AG09309 (cell line): ENCODE measurements around the gene RTL9.

Source experiments
- DNase-seq: peaks from one replicate; pipeline ENCODE4 v3.0.0-alpha.2; 2010; ENCODE audit warnings: low read depth
- H3K4me3 ChIP-seq: 2 replicates; pipeline ENCODE4 v1.5.1; 2011; ENCODE audit warnings: mild to moderate bottlenecking, low read depth, low read length, moderate library complexity; ENCODE audit not compliant: control insufficient read depth
- TF ChIP-seq, protein P1 (sequence below): IDR thresholded peaks from 2 replicates; pipeline ENCODE4 v1.5.1; 2011; ENCODE audit warnings: mild to moderate bottlenecking, low read depth, low read length, inconsistent platforms; ENCODE audit not compliant: insufficient read depth, control insufficient read depth; ENCODE audit errors: missing control alignments

Gene RTL9

DNA sequence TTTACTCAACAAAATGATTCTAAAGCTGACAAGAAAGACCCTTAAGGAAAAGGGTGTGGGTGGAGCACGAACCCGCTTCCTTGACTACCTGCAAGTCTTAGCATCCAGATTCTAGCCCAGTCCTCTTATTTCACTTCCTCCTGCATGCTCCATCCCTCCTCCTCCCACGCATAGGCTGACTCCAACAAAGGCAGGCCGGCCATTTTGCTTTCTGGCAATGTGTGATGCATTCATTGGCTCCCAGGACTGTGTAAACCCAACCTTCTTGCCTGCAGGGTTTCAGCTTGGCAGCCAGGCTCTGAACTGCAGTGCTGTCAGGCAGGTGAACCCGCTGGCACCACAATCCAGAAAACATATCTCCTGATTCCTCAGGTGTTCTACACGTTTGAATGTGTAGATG lies 39.3 kb downstream of the RTL9 start:
- TF ChIP-seq, protein P1, sequence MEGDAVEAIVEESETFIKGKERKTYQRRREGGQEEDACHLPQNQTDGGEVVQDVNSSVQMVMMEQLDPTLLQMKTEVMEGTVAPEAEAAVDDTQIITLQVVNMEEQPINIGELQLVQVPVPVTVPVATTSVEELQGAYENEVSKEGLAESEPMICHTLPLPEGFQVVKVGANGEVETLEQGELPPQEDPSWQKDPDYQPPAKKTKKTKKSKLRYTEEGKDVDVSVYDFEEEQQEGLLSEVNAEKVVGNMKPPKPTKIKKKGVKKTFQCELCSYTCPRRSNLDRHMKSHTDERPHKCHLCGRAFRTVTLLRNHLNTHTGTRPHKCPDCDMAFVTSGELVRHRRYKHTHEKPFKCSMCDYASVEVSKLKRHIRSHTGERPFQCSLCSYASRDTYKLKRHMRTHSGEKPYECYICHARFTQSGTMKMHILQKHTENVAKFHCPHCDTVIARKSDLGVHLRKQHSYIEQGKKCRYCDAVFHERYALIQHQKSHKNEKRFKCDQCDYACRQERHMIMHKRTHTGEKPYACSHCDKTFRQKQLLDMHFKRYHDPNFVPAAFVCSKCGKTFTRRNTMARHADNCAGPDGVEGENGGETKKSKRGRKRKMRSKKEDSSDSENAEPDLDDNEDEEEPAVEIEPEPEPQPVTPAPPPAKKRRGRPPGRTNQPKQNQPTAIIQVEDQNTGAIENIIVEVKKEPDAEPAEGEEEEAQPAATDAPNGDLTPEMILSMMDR = no peak
- no peak overlapping the region for H3K4me3 ChIP-seq
- no peak for DNase-seq

DNA sequence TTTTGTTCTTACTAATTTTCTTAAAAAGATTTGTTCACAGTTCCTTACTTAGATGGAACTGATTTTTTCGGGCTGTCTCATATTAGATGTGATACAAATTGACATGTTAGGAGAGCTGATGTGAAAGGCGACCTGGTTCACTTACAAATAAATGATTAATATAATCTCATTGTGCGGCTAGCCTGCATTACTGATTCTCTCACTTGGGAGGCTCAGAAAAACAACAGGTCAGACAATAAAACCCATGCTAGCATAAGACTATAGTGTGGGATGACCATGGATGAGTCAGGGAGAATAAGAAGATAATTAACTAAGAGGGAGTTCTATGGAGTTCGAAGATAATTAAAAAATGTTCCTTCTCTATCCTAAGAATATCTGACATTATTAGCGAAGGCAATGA lies 40.8 kb downstream of the RTL9 start:
- no peak overlapping the region for H3K4me3 ChIP-seq
- TF ChIP-seq, protein P1 = no peak
- DNase-seq = no peak

DNA sequence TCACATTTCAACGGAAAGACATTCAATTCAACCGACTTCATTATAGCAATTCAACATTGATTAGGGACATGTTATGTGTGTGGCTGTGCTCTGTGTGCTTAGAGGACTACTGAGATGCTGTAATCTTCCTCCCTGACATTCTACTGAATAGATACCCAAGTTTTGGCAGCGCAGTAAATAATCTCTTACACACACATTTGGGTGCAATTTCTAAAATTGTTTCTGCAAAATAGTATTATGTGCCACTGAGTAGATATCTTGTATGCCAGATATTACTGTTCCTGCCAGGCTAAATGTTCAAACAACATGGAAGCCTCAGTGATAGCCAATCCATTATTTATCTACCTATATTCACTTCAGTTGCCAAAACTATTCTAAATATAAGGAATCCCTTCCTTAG lies 41.3 kb downstream of the RTL9 start:
- no peak overlapping the region for H3K4me3 ChIP-seq
- DNase-seq = no peak
- TF ChIP-seq, protein P1 = no peak

DNA sequence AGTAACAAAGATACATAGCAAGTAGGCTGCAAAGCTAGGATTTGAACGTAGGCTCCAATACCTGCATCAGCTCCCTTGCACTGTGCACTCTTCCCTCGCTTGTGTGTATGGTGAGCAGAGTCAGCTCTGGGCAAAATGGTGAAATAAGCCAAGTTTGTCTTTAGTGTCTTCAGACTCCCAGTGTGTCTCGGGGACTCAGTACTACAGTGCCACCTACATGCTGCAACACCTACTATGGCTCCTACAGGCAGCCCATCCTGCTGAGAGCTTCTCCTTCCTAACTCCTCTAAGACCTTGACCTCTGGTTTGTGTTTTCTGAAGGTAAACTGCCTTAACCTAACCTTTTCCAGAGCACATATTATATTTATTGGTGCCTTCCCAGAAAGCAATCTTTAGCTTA lies 42.5 kb downstream of the RTL9 start:
- DNase-seq = no peak
- no peak overlapping the region for H3K4me3 ChIP-seq
- TF ChIP-seq, protein P1 = no peak

DNA sequence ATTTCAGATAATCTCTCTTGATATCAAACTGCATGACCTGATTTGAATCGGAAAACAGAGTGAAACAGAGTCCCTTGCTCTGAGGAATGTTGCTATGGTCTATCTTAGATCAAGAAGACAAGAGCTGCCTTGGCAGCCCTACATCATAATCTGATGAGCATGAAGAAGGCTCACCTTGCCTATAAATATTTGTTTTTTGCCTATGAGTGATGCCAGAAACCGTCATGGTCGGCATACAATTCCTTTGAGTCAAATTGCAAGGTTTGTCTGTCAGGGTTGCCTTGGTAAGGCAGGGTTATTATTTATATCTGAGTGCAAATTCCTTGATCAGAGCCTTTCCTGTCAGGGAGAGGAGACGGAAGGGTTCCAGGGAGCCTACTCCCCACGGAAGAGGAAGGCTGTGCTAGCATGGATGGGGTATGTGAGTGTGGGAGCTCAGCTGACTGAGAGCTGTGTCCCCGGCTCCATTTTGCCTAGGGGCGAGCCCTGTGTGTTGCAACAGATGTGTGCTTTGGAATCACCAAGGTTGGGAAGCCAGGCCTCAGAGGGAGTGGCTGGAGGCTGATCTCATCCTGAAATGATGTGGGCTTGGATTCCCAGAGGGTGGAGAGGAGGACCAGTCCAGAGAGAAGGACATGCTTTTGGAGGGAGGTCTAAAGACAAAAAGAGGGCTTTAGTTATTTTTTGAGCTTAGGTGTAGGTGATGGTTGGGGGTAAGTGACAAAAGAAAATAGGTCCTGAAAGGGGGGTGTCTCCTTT lies 43.6 kb downstream of the RTL9 start:
- H3K4me3 ChIP-seq = no peak overlapping the region
- no peak for DNase-seq
- TF ChIP-seq, protein P1 = no peak

DNA sequence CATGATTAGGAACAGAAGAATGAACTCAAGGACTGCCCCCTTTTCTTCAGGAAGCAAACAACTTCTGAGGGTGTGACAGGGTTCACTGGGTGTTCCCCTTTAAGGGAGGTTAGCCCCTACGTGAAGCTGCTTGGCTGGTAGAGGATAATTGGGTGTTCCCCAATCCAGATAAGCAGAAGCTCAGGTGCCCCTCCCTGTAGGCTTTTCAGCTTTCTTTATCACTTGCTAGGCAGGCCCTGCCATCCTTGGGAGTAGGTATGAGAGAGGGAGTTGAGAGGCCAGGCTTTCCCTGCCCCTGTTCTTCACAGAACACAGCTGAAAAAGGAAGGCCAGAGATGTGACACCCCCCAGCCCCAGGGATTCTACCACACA lies 44.2 kb downstream of the RTL9 start:
- no peak overlapping the region for H3K4me3 ChIP-seq
- TF ChIP-seq, protein P1 = no peak
- no peak for DNase-seq
